GM19324 (cell line): ENCODE data around the gene APOL2.
"Not testable (repeated sequence)": the region's sequence is repeated elsewhere in the genome, so short reads cannot be mapped to it uniquely, and the experiment has no call there.

Source experiments
- ATAC-seq: cut with Tn5 transposase; IDR thresholded peaks from one replicate; pipeline ENCODE4 v1.9.1; 2021; ENCODE audit warnings: mild to moderate bottlenecking, moderate library complexity; ENCODE audit not compliant: unreplicated experiment, low FRiP score

The APOL2 gene

GRCh38 chr22:36263886-36264664, 24.7 kb upstream of the APOL2 start:
- not testable (repeated sequence) for ATAC-seq

- not testable (repeated sequence) for ATAC-seq
Observed at GRCh38 chr22:36263216-36263673, 23.9 kb upstream of the APOL2 start.

- ATAC-seq: not testable (repeated sequence)
Observed at GRCh38 chr22:36262307-36262706, 23.0 kb upstream of the APOL2 start.

GRCh38 chr22:36261675-36262074, 22.3 kb upstream of the APOL2 start:
- ATAC-seq: not testable (repeated sequence)

GRCh38 chr22:36259615-36260300, 20.4 kb upstream of the APOL2 start:
- no peak for ATAC-seq

GRCh38 chr22:36258701-36259614, 19.6 kb upstream of the APOL2 start:
- ATAC-seq: no peak

GRCh38 chr22:36257948-36258670, 18.8 kb upstream of the APOL2 start:
- no peak for ATAC-seq

- ATAC-seq: no peak
Observed at GRCh38 chr22:36257308-36257707, 18.0 kb upstream of the APOL2 start.

GRCh38 chr22:36256478-36256877, 17.2 kb upstream of the APOL2 start:
- no peak for ATAC-seq

- ATAC-seq: not testable (repeated sequence)
Observed at GRCh38 chr22:36255572-36255971, 16.2 kb upstream of the APOL2 start.

GRCh38 chr22:36253523-36254490, 14.5 kb upstream of the APOL2 start:
- no peak for ATAC-seq

GRCh38 chr22:36252754-36253522, 13.6 kb upstream of the APOL2 start, which contains the start of gene APOL1:
Gene APOL1, plus strand, starts transcription at chr22:36253133. Its CDS starts 1,823 bp downstream, at chr22:36254956.
- ATAC-seq: peak; percentile 52

GRCh38 chr22:36251979-36252608, 12.8 kb upstream of the APOL2 start:
- ATAC-seq: not testable (repeated sequence)

GRCh38 chr22:36250292-36250960, 11.1 kb upstream of the APOL2 start:
- ATAC-seq: not testable (repeated sequence)

GRCh38 chr22:36249160-36249559, 9.8 kb upstream of the APOL2 start:
- ATAC-seq: no peak

- no peak for ATAC-seq
Observed at GRCh38 chr22:36247955-36248354, 8.6 kb upstream of the APOL2 start.

- no peak for ATAC-seq
Observed at GRCh38 chr22:36246718-36247117, 7.4 kb upstream of the APOL2 start.
